Fibroblast of lung (primary cell): ENCODE data around the gene AP1M2.

ENCODE experiments used
- CTCF ChIP-seq, 2 donors: IDR thresholded peaks in 1 of 2; conservative IDR thresholded peaks in 1 of 2; 1 replicate in 1 of 2; 2 replicates in 1 of 2; pipeline ENCODE4 v1.5.1; 2011 to 2012; ENCODE audit warnings: low read length in 2 of 2, control low read depth in 1 of 2, inconsistent platforms in 1 of 2, low read depth in 1 of 2, mild to moderate bottlenecking in 1 of 2
- EZH2 ChIP-seq: IDR thresholded peaks from 2 replicates; pipeline ENCODE4 v1.5.1; 2012; ENCODE audit warnings: low read length, control low read depth, mild to moderate bottlenecking; ENCODE audit errors: missing control alignments

GRCh38 chr19:10636304-10636972 is 49.3 kb upstream of the AP1M2 start:
- no peak for TF ChIP-seq CTCF (conservative IDR thresholded peaks at IDR 0.05 in 1 of 2, IDR thresholded peaks at IDR 0.05 in 1 of 2; ENCODE audit: low read depth in 1 of 2, low read length in 2 of 2)
- no peak for TF ChIP-seq EZH2
